SK-MEL-5 (cell line): ENCODE measurements around the gene RASA2. TPM values are rescaled to one million over a fixed set of nuclear protein-coding genes. Genes with fewer than 3 reads are reported as not detected.
A peak's percentile ranks its signal among the peaks of the same experiment; 100 is the strongest.

ENCODE experiments used
- DNase-seq: peaks from one replicate; pipeline ENCODE4 v3.0.0-alpha.2; 2016; ENCODE audit warnings: low read depth, low spot score
- in situ Hi-C: cut with HindIII; loops from 2 replicates; pipeline ENCODE4 v1.10.0; 2016; ENCODE audit warnings: low sequenced_read_pairs, high pct_unique_total_duplicates, low pct_unique_long_range_greater_than_20kb
- polyA plus RNA-seq, 2 experiments: library from polyadenylated mRNA; depleted of rRNA; stranded (reverse); fragments of >200 nt; gene quantifications; 2 replicates each; pipeline ENCODE4 v1.2.3, GENCODE V29; 2015
- total RNA-seq: library from RNA; depleted of rRNA; stranded (reverse); fragments of >200 nt; shearing (Covaris generic); gene quantifications from 2 replicates; pipeline ENCODE4 v1.2.3, GENCODE V29; 2014; rRNA removed

Gene RASA2
- total RNA-seq = 9.9 and 12.1 TPM in 2 replicates
- 4.2 and 7.1 TPM in 2 replicates for polyA plus RNA-seq (2015; cell fraction: cytosol; rRNA removed)
- polyA plus RNA-seq (2015; cell fraction: nucleus; rRNA removed) = 25.0 and 27.6 TPM in 2 replicates

GRCh38 chr3:141486746-141487520 lies at the start of gene RASA2:
Gene RASA2 (plus strand): TSS chr3:141487027. CDS start chr3:141487084, 57 bp downstream.
- peak; percentile 78 for DNase-seq
- in situ Hi-C loops = no loop called here

GRCh38 chr3:141439589-141439988 lies 47.2 kb upstream of the RASA2 start:
- in situ Hi-C loops = no loop called here
- no peak for DNase-seq

- no peak for DNase-seq
- in situ Hi-C loops = no loop called here
Measured at GRCh38 chr3:141440942-141441341, 45.9 kb upstream of the RASA2 start.

- in situ Hi-C loops = no loop called here
- peak; percentile 76 for DNase-seq
Measured at GRCh38 chr3:141441381-141442364, 45.2 kb upstream of the RASA2 start.

GRCh38 chr3:141442446-141442845 lies 44.4 kb upstream of the RASA2 start:
- no peak for DNase-seq
- in situ Hi-C loops = no loop called here

GRCh38 chr3:141442914-141443313 lies 43.9 kb upstream of the RASA2 start:
- DNase-seq = no peak
- in situ Hi-C loops = no loop called here

- in situ Hi-C loops = no loop called here
- DNase-seq = no peak
Measured at GRCh38 chr3:141444586-141445285, 42.1 kb upstream of the RASA2 start.

- in situ Hi-C loops = no loop called here
- DNase-seq = no peak
Measured at GRCh38 chr3:141445990-141446389, 40.8 kb upstream of the RASA2 start.

- no peak for DNase-seq
- in situ Hi-C loops = no loop called here
Measured at GRCh38 chr3:141446737-141447136, 40.1 kb upstream of the RASA2 start.

GRCh38 chr3:141447383-141447782 lies 39.4 kb upstream of the RASA2 start:
- in situ Hi-C loops = no loop called here
- no peak for DNase-seq

- in situ Hi-C loops = no loop called here
- no peak for DNase-seq
Measured at GRCh38 chr3:141448606-141449220, 38.1 kb upstream of the RASA2 start.

- in situ Hi-C loops = no loop called here
- DNase-seq = no peak
Measured at GRCh38 chr3:141449424-141449823, 37.4 kb upstream of the RASA2 start.

- in situ Hi-C loops = no loop called here
- DNase-seq = no peak
Measured at GRCh38 chr3:141450727-141451375, 36.0 kb upstream of the RASA2 start.

GRCh38 chr3:141452045-141452444 lies 34.8 kb upstream of the RASA2 start:
- peak; percentile 76 for DNase-seq
- in situ Hi-C loops = no loop called here

GRCh38 chr3:141452773-141453172 lies 34.1 kb upstream of the RASA2 start:
- DNase-seq = no peak
- in situ Hi-C loops = no loop called here

GRCh38 chr3:141454054-141454453 lies 32.8 kb upstream of the RASA2 start:
- in situ Hi-C loops = no loop called here
- no peak for DNase-seq
